ENCODE data around the gene PPFIBP1. TPM values are rescaled to one million over a fixed set of nuclear protein-coding genes. Genes with fewer than 3 reads are reported as not detected.
"Not testable (repeated sequence)": the region's sequence is repeated elsewhere in the genome, so short reads cannot be mapped to it uniquely, and the experiment has no call there.

Gene PPFIBP1
- polyA plus RNA-seq, 3 donors from 2014 or later: 0.39 to 0.62 TPM; not detected in 1

- Mint-ChIP-seq H3K36me3 (no peaks in the 10 kb centered on the region), H3K4me1 (peaks cover 9 to 13% of the 10 kb centered on the region in 2 donors), H3K9me3 (no peaks in the 10 kb centered on the region), H3K4me3 (no peak overlapping the region), H3K27me3 (ENCODE audit: low read depth in 3 of 3) (no peaks in the 10 kb centered on the region), H3K27ac (no peak overlapping the region)
- DNase-seq: no peak
Measured at GRCh38 chr12:27585739-27586265, 61.8 kb downstream of the PPFIBP1 start.

GRCh38 chr12:27588075-27588730 lies 64.2 kb downstream of the PPFIBP1 start:
- not testable (repeated sequence) for H3K36me3 Mint-ChIP-seq; DNase-seq; H3K27me3 Mint-ChIP-seq (ENCODE audit: low read depth in 3 of 3); H3K9me3 Mint-ChIP-seq
- Mint-ChIP-seq H3K4me3 (peak overlapping the region; percentile 5 to 36 (median 29)), H3K4me1 (peaks cover 9 to 13% of the 10 kb centered on the region in 2 donors), H3K27ac (peak overlapping the region in 1 of 6 donors; percentile 18)

GRCh38 chr12:27588776-27589175 lies 64.8 kb downstream of the PPFIBP1 start:
- no peaks in the 10 kb centered on the region for H3K9me3 Mint-ChIP-seq
- no peak overlapping the region for H3K4me3 Mint-ChIP-seq
- H3K27ac Mint-ChIP-seq: no peak overlapping the region

GRCh38 chr12:27589419-27589818 lies 65.4 kb downstream of the PPFIBP1 start:
- no peaks in the 10 kb centered on the region for H3K36me3 Mint-ChIP-seq
- H3K4me1 Mint-ChIP-seq: peaks cover 9 to 13% of the 10 kb centered on the region in 2 donors
- H3K27me3 Mint-ChIP-seq (ENCODE audit: low read depth in 3 of 3): peaks cover 0 to 1% (median 0%) of the 10 kb centered on the region in 3 donors
- no peaks in the 10 kb centered on the region for H3K9me3 Mint-ChIP-seq
- H3K27ac Mint-ChIP-seq: no peak overlapping the region
- DNase-seq: no peak
- H3K4me3 Mint-ChIP-seq: no peak overlapping the region

More at GRCh38 chr12:27588776-27589175, 64.8 kb downstream of the PPFIBP1 start:
- no peak for DNase-seq
- Mint-ChIP-seq H3K27me3 (ENCODE audit: low read depth in 3 of 3) (peaks cover 0 to 1% (median 0%) of the 10 kb centered on the region in 3 donors), H3K4me1 (peaks cover 9 to 13% of the 10 kb centered on the region in 2 donors), H3K36me3 (no peaks in the 10 kb centered on the region)

- not testable (repeated sequence) for H3K36me3 Mint-ChIP-seq; H3K4me3 Mint-ChIP-seq; H3K27me3 Mint-ChIP-seq (ENCODE audit: low read depth in 3 of 3); H3K27ac Mint-ChIP-seq; DNase-seq; H3K9me3 Mint-ChIP-seq
- H3K4me1 Mint-ChIP-seq: peaks cover 9 to 13% of the 10 kb centered on the region in 2 donors
Measured at GRCh38 chr12:27591698-27592097, 67.7 kb downstream of the PPFIBP1 start.

GRCh38 chr12:27592548-27592947 lies 68.5 kb downstream of the PPFIBP1 start:
- no peaks in the 10 kb centered on the region for H3K9me3 Mint-ChIP-seq
- H3K36me3 Mint-ChIP-seq: no peaks in the 10 kb centered on the region
- H3K27me3 Mint-ChIP-seq (ENCODE audit: low read depth in 3 of 3): peaks cover 0 to 2% (median 1%) of the 10 kb centered on the region in 3 donors
- no peak for DNase-seq
- H3K4me3 Mint-ChIP-seq: no peak overlapping the region
- H3K27ac Mint-ChIP-seq: no peak overlapping the region
- peaks cover 9 to 11% of the 10 kb centered on the region in 2 donors for H3K4me1 Mint-ChIP-seq

- peaks cover 2 to 4% of the 10 kb centered on the region in 2 donors for H3K4me1 Mint-ChIP-seq
- H3K4me3 Mint-ChIP-seq: no peak overlapping the region
- H3K27me3 Mint-ChIP-seq (ENCODE audit: low read depth in 3 of 3): peaks cover 0 to 2% (median 1%) of the 10 kb centered on the region in 3 donors
- no peaks in the 10 kb centered on the region for H3K9me3 Mint-ChIP-seq
- no peaks in the 10 kb centered on the region for H3K36me3 Mint-ChIP-seq
- H3K27ac Mint-ChIP-seq: no peak overlapping the region
- DNase-seq: no peak
Measured at GRCh38 chr12:27593266-27593665, 69.3 kb downstream of the PPFIBP1 start.

GRCh38 chr12:27595231-27595642 lies 71.2 kb downstream of the PPFIBP1 start:
- Mint-ChIP-seq H3K4me1 (no peaks in the 10 kb centered on the region), H3K27me3 (ENCODE audit: low read depth in 3 of 3) (peaks cover 0 to 2% (median 1%) of the 10 kb centered on the region in 3 donors)

GRCh38 chr12:27598866-27599265 lies 74.9 kb downstream of the PPFIBP1 start:
- DNase-seq; H3K4me3 Mint-ChIP-seq; H3K27me3 Mint-ChIP-seq (ENCODE audit: low read depth in 3 of 3): not testable (repeated sequence)

More at GRCh38 chr12:27595231-27595642, 71.2 kb downstream of the PPFIBP1 start:
- Mint-ChIP-seq H3K4me3 (no peak overlapping the region), H3K36me3 (no peaks in the 10 kb centered on the region), H3K27ac (no peak overlapping the region), H3K9me3 (no peaks in the 10 kb centered on the region)
- no peak for DNase-seq

GRCh38 chr12:27601056-27601828 lies 77.2 kb downstream of the PPFIBP1 start:
- H3K4me1 Mint-ChIP-seq, H3K4me3 Mint-ChIP-seq: not testable (repeated sequence)

More at GRCh38 chr12:27598866-27599265, 74.9 kb downstream of the PPFIBP1 start:
- not testable (repeated sequence) for H3K9me3 Mint-ChIP-seq, H3K36me3 Mint-ChIP-seq, H3K4me1 Mint-ChIP-seq, H3K27ac Mint-ChIP-seq

GRCh38 chr12:27602516-27602915 lies 78.5 kb downstream of the PPFIBP1 start:
- Mint-ChIP-seq H3K4me1 (no peaks in the 10 kb centered on the region), H3K27ac (no peak overlapping the region), H3K27me3 (ENCODE audit: low read depth in 3 of 3) (peaks cover 2 to 6% (median 2%) of the 10 kb centered on the region in 3 donors), H3K4me3 (no peak overlapping the region), H3K9me3 (peaks cover 0 to 2% (median 0%) of the 10 kb centered on the region in 6 donors), H3K36me3 (no peaks in the 10 kb centered on the region)
- DNase-seq: no peak

More at GRCh38 chr12:27601056-27601828, 77.2 kb downstream of the PPFIBP1 start:
- H3K27me3 Mint-ChIP-seq (ENCODE audit: low read depth in 3 of 3); H3K9me3 Mint-ChIP-seq; DNase-seq; H3K27ac Mint-ChIP-seq; H3K36me3 Mint-ChIP-seq: not testable (repeated sequence)

GRCh38 chr12:27604431-27604830 lies 80.4 kb downstream of the PPFIBP1 start:
- Mint-ChIP-seq H3K9me3 (peaks cover 0 to 2% (median 0%) of the 10 kb centered on the region in 6 donors), H3K27me3 (ENCODE audit: low read depth in 3 of 3) (peaks cover 2 to 6% (median 2%) of the 10 kb centered on the region in 3 donors), H3K27ac (no peak overlapping the region), H3K36me3 (no peaks in the 10 kb centered on the region), H3K4me1 (no peaks in the 10 kb centered on the region), H3K4me3 (no peak overlapping the region)
- DNase-seq: no peak

GRCh38 chr12:27606986-27607385 lies 83.0 kb downstream of the PPFIBP1 start:
- Mint-ChIP-seq H3K27me3 (ENCODE audit: low read depth in 3 of 3) (peaks cover 2 to 3% (median 2%) of the 10 kb centered on the region in 3 donors), H3K9me3 (peaks cover 0 to 2% (median 0%) of the 10 kb centered on the region in 6 donors), H3K36me3 (no peaks in the 10 kb centered on the region), H3K27ac (no peak overlapping the region), H3K4me1 (no peaks in the 10 kb centered on the region), H3K4me3 (no peak overlapping the region)
- DNase-seq: no peak

GRCh38 chr12:27607591-27607990 lies 83.6 kb downstream of the PPFIBP1 start:
- H3K36me3 Mint-ChIP-seq: no peaks in the 10 kb centered on the region
- no peak overlapping the region for H3K27ac Mint-ChIP-seq
- H3K9me3 Mint-ChIP-seq: peaks cover 0 to 2% (median 0%) of the 10 kb centered on the region in 6 donors
- no peaks in the 10 kb centered on the region for H3K4me1 Mint-ChIP-seq
- H3K27me3 Mint-ChIP-seq (ENCODE audit: low read depth in 3 of 3): peaks cover 2 to 3% (median 2%) of the 10 kb centered on the region in 3 donors
- no peak overlapping the region for H3K4me3 Mint-ChIP-seq
- DNase-seq: no peak
